Transverse colon (tissue), 4 donors: ENCODE data around the gene SERPINB10. TPM values are rescaled to one million over a fixed set of nuclear protein-coding genes. Genes with fewer than 3 reads are reported as not detected.

ENCODE experiments used
- DNase-seq: peaks from one replicate; pipeline ENCODE4 v3.0.0-alpha.2; 2019
- H3K27ac ChIP-seq, 4 donors: fragments of 200-600 bp; sonication (generic); 2 replicates each; pipeline ENCODE4 v1.5.1; 2016 to 2018; ENCODE audit warnings: inconsistent platforms in 4 of 4
- H3K27me3 ChIP-seq: fragments of 200-600 bp; sonication (generic); 2 replicates; pipeline ENCODE4 v1.5.1; 2017; ENCODE audit warnings: inconsistent platforms
- H3K36me3 ChIP-seq, 4 donors: fragments of 200-600 bp; sonication (generic); 2 replicates each; pipeline ENCODE4 v1.5.1; 2017 to 2019; ENCODE audit warnings: inconsistent platforms in 4 of 4
- H3K4me1 ChIP-seq, 4 donors: fragments of 200-600 bp; sonication (generic); 2 replicates each; pipeline ENCODE4 v1.5.1; 2017 to 2020; ENCODE audit warnings: inconsistent platforms in 4 of 4
- H3K4me3 ChIP-seq, 4 donors: fragments of 200-600 bp; sonication (generic); 1 replicate in 1 of 4; 2 replicates in 3 of 4; pipeline versions ENCODE4 v1.5.1 to v1.6.1; 2017 to 2019; ENCODE audit warnings: inconsistent platforms in 4 of 4
- H3K9me3 ChIP-seq, 2 donors: fragments of 200-600 bp; sonication (generic); 2 replicates each; pipeline ENCODE4 v1.5.1; 2017 to 2019; ENCODE audit warnings: inconsistent platforms in 2 of 2
- EP300 ChIP-seq: sonication (generic); formaldehyde crosslinking; IDR thresholded peaks from one replicate; pipeline ENCODE4 v1.6.1; 2017; ENCODE audit warnings: antibody characterized with exemption, low read depth
- POLR2A ChIP-seq: fragments of 450-650 bp; IDR thresholded peaks from one replicate; pipeline ENCODE4 v1.6.1; 2016; ENCODE audit warnings: antibody characterized with exemption, mild to moderate bottlenecking, moderate library complexity
- POLR2AphosphoS5 ChIP-seq, 3 donors: sonication (generic); formaldehyde crosslinking; IDR thresholded peaks; one replicate each; pipeline ENCODE4 v1.6.1; 2016; ENCODE audit warnings: antibody characterized with exemption in 3 of 3
- WGBS, 2 donors: methylation state at CpG; one replicate each; pipeline ENCODE4 v1.1.5; 2018; ENCODE audit warnings: low coverage in 1 of 2; 5-methylcytosine and 5-hydroxymethylcytosine counted together
- in situ Hi-C, 4 donors: fragments of 200-750 bp; cut with MboI; loops; one replicate each; pipeline versions ENCODE4 v1.15.0 to v1.15.1; 2017; ENCODE audit warnings: low sequenced_read_pairs in 3 of 4, low pct_ligation_motif_present in 1 of 4, low pct_unique_long_range_greater_than_20kb in 1 of 4
- intact Hi-C: fragments of 100-400 bp; cut with DNase I; formaldehyde crosslinking; loops from one replicate; pipeline ENCODE4 v1.15.1; 2023; ENCODE audit warnings: low total_unique reads
- total RNA-seq, 4 donors: library from RNA; depleted of rRNA; stranded (reverse); fragments of >200 nt; gene quantifications; one replicate each; pipeline ENCODE4 v1.1.0, GENCODE V29; 2016
- TF ChIP-seq, protein P1 (sequence below), 5 experiments: fragments of 200-600 bp in 3 of 5; fragments of 450-650 bp in 2 of 5; sonication (generic) in 3 of 5; IDR thresholded peaks; 1 replicate in 2 of 5; 2 replicates in 3 of 5; pipeline ENCODE4 v1.5.1; 2016 to 2017; ENCODE audit warnings: antibody characterized with exemption in 5 of 5, inconsistent platforms in 3 of 5, mild to moderate bottlenecking in 2 of 5, moderate library complexity in 1 of 5

The SERPINB10 gene
- total RNA-seq, 4 donors from 2014 or later, result not detected

DNA sequence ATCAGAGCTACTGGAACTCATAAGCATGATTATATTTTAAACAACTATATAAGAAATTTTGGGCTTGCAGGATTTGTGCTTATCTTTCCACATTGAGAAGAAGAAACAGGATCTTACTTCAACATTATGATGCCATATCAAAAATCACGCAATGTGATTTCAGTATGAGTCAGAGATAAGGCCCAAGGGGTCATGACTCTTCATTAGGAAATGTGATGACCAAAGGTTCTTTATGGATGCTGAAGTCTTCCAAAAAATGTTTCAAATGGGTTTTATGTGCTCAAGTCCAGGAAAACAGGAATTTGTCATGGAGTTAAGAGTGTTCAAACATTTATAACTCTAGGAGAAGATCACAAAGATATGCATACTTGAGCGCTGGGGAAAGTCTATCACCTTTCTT is 28.0 kb upstream of the SERPINB10 start:
- DNase-seq, result no peak
- TF ChIP-seq POLR2A, result no peak
- TF ChIP-seq, protein P1, sequence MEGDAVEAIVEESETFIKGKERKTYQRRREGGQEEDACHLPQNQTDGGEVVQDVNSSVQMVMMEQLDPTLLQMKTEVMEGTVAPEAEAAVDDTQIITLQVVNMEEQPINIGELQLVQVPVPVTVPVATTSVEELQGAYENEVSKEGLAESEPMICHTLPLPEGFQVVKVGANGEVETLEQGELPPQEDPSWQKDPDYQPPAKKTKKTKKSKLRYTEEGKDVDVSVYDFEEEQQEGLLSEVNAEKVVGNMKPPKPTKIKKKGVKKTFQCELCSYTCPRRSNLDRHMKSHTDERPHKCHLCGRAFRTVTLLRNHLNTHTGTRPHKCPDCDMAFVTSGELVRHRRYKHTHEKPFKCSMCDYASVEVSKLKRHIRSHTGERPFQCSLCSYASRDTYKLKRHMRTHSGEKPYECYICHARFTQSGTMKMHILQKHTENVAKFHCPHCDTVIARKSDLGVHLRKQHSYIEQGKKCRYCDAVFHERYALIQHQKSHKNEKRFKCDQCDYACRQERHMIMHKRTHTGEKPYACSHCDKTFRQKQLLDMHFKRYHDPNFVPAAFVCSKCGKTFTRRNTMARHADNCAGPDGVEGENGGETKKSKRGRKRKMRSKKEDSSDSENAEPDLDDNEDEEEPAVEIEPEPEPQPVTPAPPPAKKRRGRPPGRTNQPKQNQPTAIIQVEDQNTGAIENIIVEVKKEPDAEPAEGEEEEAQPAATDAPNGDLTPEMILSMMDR (IDR thresholded peaks at IDR 0.05), result no peak
- no peak for TF ChIP-seq EP300
- TF ChIP-seq POLR2AphosphoS5 (IDR thresholded peaks at IDR 0.05), result no peak
- H3K9me3 ChIP-seq, result no peaks in the 10 kb centered on the region
- in situ Hi-C loops (no loop called here), intact Hi-C loops (no loop called here)
- no peak overlapping the region for H3K27ac ChIP-seq
- no peaks in the 10 kb centered on the region for H3K27me3 ChIP-seq
- WGBS, 2 donors, result 76 to 78% methylated on average over 2 of the region's 2 CpGs
- H3K36me3 ChIP-seq, result no peaks in the 10 kb centered on the region
- H3K4me1 ChIP-seq, result no peaks in the 10 kb centered on the region
- no peak overlapping the region for H3K4me3 ChIP-seq

DNA sequence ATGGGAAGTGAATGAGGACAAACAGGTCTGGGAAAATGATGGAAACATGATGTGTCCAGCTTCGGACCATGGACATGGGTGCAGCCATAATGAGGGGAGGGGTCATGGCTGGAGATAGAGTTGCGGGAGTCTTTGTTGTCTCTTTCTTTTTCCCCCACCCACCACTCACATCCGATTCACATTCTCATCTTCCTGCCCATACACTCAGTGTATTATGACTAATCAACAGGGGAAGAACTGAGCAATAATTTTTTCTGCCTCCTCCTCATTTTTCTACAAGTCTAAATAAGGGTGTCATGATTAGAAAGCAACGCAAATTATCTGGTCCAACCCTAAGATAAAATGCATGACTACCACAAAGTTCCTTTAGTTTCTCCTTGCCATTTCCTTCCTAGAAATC is 25.9 kb upstream of the SERPINB10 start:
- Histone ChIP-seq H3K36me3 (no peaks in the 10 kb centered on the region), H3K27ac (no peak overlapping the region), H3K9me3 (no peaks in the 10 kb centered on the region), H3K27me3 (no peaks in the 10 kb centered on the region), H3K4me3 (no peak overlapping the region), H3K4me1 (no peaks in the 10 kb centered on the region)
- in situ Hi-C loops (no loop called here), intact Hi-C loops (no loop called here)
- DNase-seq, result no peak
- WGBS, 2 donors, result 71 to 78% methylated on average over 4 of the region's 4 CpGs
- no peak for TF ChIP-seq EP300
- TF ChIP-seq POLR2A, result no peak
- no peak for TF ChIP-seq POLR2AphosphoS5 (IDR thresholded peaks at IDR 0.05)
- TF ChIP-seq, protein P1 (IDR thresholded peaks at IDR 0.05), result no peak

DNA sequence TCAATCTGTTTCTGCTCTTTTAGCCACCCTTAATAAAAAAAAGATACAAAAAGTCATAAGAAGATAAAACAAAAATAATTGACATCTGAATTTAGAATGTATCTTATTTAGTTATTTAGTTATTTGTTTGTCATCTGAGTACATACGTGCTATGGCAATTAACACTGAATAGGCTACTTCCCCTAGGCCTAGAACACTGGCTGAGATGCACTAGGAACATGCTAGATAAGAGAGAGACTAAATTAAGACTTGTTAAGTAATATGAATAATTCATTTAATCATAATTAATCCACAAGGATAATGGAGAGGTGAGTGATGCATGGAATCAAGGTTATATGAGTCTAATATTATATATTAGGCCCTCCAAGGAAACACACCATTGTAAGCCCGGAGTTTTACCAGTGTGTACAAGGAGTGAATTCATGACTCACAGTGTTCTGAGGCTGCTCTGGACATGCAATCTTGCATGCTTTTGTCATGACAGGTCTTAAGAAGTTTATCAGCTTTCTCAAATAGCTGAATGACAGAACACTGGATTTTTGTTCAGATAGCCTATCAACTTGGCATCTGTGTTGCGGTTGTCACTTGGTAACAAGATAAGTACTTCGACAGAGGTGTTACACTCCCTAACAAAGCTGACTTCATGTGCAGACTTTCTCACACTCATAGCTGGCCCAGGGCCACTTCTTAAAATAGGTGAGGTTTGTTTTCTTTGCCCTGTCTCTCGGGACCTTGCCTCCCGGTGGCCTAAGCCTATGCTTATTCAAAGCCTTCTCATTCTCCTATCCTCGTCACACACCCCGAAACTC is 25.2 kb upstream of the SERPINB10 start:
- Histone ChIP-seq H3K4me3 (no peak overlapping the region), H3K27ac (no peak overlapping the region), H3K27me3 (no peaks in the 10 kb centered on the region), H3K4me1 (no peaks in the 10 kb centered on the region), H3K9me3 (no peaks in the 10 kb centered on the region), H3K36me3 (no peaks in the 10 kb centered on the region)
- in situ Hi-C loops, result no loop called here
- intact Hi-C loops, result no loop called here
- WGBS, 2 donors, result 58 to 64% methylated on average over 6 to 8 of the region's 8 CpGs
- DNase-seq, result no peak
- TF ChIP-seq POLR2AphosphoS5 (IDR thresholded peaks at IDR 0.05) (no peak), POLR2A (no peak), EP300 (no peak)
- TF ChIP-seq, protein P1 (IDR thresholded peaks at IDR 0.05), result no peak

DNA sequence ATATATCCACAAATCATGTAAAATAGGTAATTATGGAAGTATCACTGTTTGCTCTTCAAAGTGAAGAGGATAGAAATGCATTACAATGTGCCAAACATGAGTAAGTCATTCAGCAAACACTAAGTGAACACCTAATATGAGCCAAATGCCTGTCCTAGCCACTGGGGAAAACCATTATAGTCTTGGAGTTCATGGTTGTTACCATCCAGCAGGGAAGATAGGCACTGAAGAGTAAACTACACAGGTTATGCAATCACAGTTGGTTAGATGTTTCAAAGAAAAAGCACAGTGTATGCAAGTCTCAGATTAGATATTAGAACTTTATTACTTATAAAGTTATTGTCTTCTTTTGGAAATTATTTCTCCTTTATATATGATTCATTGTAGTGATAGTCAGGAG is 24.1 kb upstream of the SERPINB10 start:
- no peak overlapping the region for H3K4me3 ChIP-seq
- TF ChIP-seq, protein P1 (IDR thresholded peaks at IDR 0.05), result no peak
- no peak for TF ChIP-seq POLR2AphosphoS5 (IDR thresholded peaks at IDR 0.05)
- no peak for TF ChIP-seq EP300
- no peaks in the 10 kb centered on the region for H3K27me3 ChIP-seq
- in situ Hi-C loops, result no loop called here
- H3K4me1 ChIP-seq, result no peaks in the 10 kb centered on the region
- H3K36me3 ChIP-seq, result no peaks in the 10 kb centered on the region
- no peak overlapping the region for H3K27ac ChIP-seq
- no peak for DNase-seq
- H3K9me3 ChIP-seq, result no peaks in the 10 kb centered on the region
- intact Hi-C loops, result no loop called here
